Activated CD4-positive, alpha-beta memory T cell treated with anti-CD3 and anti-CD28 coated beads, Interleukin-2, amount 10 ng/mL, durations not matched to agents 7 days and 5 days (primary cell): ENCODE results near the gene SFN. TPM values are rescaled to one million over a fixed set of nuclear protein-coding genes. Genes with fewer than 3 reads are reported as not detected.

Experiments
- CTCF ChIA-PET: fragments of 350-600 bp; sonication (Branson Sonifier 250); formaldehyde crosslinking; loops from one replicate; lab custom pipeline; 2021; ENCODE audit warnings: antibody characterized with exemption, inconsistent platforms; lab: Charles Lee
- POLR2A ChIA-PET: fragments of 350-600 bp; sonication (Branson Sonifier 250); formaldehyde crosslinking; loops from one replicate; lab custom pipeline; 2021; ENCODE audit warnings: antibody characterized with exemption; lab: Charles Lee
- DNase-seq: peaks from one replicate; pipeline ENCODE4 v3.0.0-alpha.2; 2020
- H3K27ac Mint-ChIP-seq: one replicate; pipeline ENCODE4 v1.8.0; 2021; ENCODE audit warnings: mild to moderate bottlenecking, mixed read lengths
- H3K27me3 Mint-ChIP-seq: one replicate; pipeline ENCODE4 v1.8.0; 2021; ENCODE audit warnings: mixed read lengths
- H3K36me3 Mint-ChIP-seq: one replicate; pipeline ENCODE4 v1.8.0; 2021; ENCODE audit warnings: low read depth, mixed read lengths
- H3K4me1 Mint-ChIP-seq: one replicate; pipeline ENCODE4 v1.8.0; 2021; ENCODE audit warnings: mixed read lengths
- H3K4me3 Mint-ChIP-seq: one replicate; pipeline ENCODE4 v1.8.0; 2021; ENCODE audit warnings: mild to moderate bottlenecking, mixed read lengths
- H3K9me3 Mint-ChIP-seq: one replicate; pipeline ENCODE4 v1.8.0; 2021; ENCODE audit warnings: mixed read lengths
- total RNA-seq, 2 experiments: library from RNA; stranded (reverse); gene quantifications; one replicate each; pipeline ENCODE4 v1.2.3, GENCODE V29; 2021

Gene SFN
- total RNA-seq = 1 to 10 TPM; 4.9 to 5.0 TPM

GRCh38 chr1:26862781-26863684, at the start of gene SFN:
SFN (plus strand) TSS chr1:26863149; CDS start chr1:26863213, 64 bp downstream.
- peaks cover under 1% of the 10 kb centered on the region for H3K36me3 Mint-ChIP-seq
- H3K4me3 Mint-ChIP-seq = peak within 1 kb of the TSS; percentile 90
- POLR2A ChIA-PET = interaction anchor here (1.3 to 3.9 kb wide), 4 partner anchors 8 to 74 kb away, joined by 4 to 65 read pairs (median 18); partner anchors contain the start of gene PIGV
- peak; percentile 73 for DNase-seq
- H3K27me3 Mint-ChIP-seq = no peaks in the 10 kb centered on the region
- CTCF ChIA-PET = interaction anchor here (0.8 to 3.9 kb wide), 5 partner anchors 8 to 34 kb away, joined by 3 to 22 read pairs (median 3); no protein-coding TSS in a partner anchor
- peak within 1 kb of the TSS; percentile 93 for H3K27ac Mint-ChIP-seq
- H3K9me3 Mint-ChIP-seq = no peaks in the 10 kb centered on the region
- peaks cover 37% of the 10 kb centered on the region for H3K4me1 Mint-ChIP-seq

GRCh38 chr1:26814377-26814776, 48.6 kb upstream of the SFN start:
- ChIA-PET CTCF (interaction anchor here (0.8 kb wide), 1 partner anchor 9 kb away, joined by 4 read pairs; no protein-coding TSS in a partner anchor), POLR2A (interaction anchor here (1.2 kb wide), 1 partner anchor 19 kb away, joined by 4 read pairs; no protein-coding TSS in a partner anchor)
- no peaks in the 10 kb centered on the region for H3K27me3 Mint-ChIP-seq
- H3K9me3 Mint-ChIP-seq = no peaks in the 10 kb centered on the region
- DNase-seq = no peak
- no peak overlapping the region for H3K27ac Mint-ChIP-seq
- no peaks in the 10 kb centered on the region for H3K36me3 Mint-ChIP-seq
- H3K4me1 Mint-ChIP-seq = peaks cover 31% of the 10 kb centered on the region
- no peak overlapping the region for H3K4me3 Mint-ChIP-seq

GRCh38 chr1:26814893-26815292, 48.1 kb upstream of the SFN start:
- H3K9me3 Mint-ChIP-seq = no peaks in the 10 kb centered on the region
- ChIA-PET CTCF (interaction anchor here (0.8 kb wide), 1 partner anchor 9 kb away, joined by 4 read pairs; no protein-coding TSS in a partner anchor), POLR2A (interaction anchor here (1.2 kb wide), 2 partner anchors 19 to 41 kb away, joined by 3 to 4 read pairs; no protein-coding TSS in a partner anchor)
- no peak overlapping the region for H3K27ac Mint-ChIP-seq
- H3K4me3 Mint-ChIP-seq = no peak overlapping the region
- no peaks in the 10 kb centered on the region for H3K36me3 Mint-ChIP-seq
- peaks cover 31% of the 10 kb centered on the region for H3K4me1 Mint-ChIP-seq
- no peaks in the 10 kb centered on the region for H3K27me3 Mint-ChIP-seq
- no peak for DNase-seq

- Mint-ChIP-seq H3K4me3 (peak overlapping the region; percentile 35), H3K36me3 (no peaks in the 10 kb centered on the region), H3K27me3 (no peaks in the 10 kb centered on the region), H3K9me3 (no peaks in the 10 kb centered on the region), H3K27ac (peak overlapping the region; percentile 32), H3K4me1 (peaks cover 23% of the 10 kb centered on the region)
- peak; percentile 31 for DNase-seq
- ChIA-PET CTCF (interaction anchor here (0.6 to 4.0 kb wide), 16 partner anchors 10 to 319 kb away, joined by 3 to 42 read pairs (median 4); partner anchors contain the start of gene PIGV), POLR2A (interaction anchor here (1.1 to 2.8 kb wide), 7 partner anchors 10 to 128 kb away, joined by 3 to 19 read pairs (median 4); partner anchors contain the start of gene GPN2)
Observed at GRCh38 chr1:26820784-26821269, 42.1 kb upstream of the SFN start.

- DNase-seq = no peak
- peaks cover 9% of the 10 kb centered on the region for H3K36me3 Mint-ChIP-seq
- H3K27me3 Mint-ChIP-seq = no peaks in the 10 kb centered on the region
- ChIA-PET CTCF (interaction anchor here (0.9 to 3.5 kb wide), 5 partner anchors 8 to 26 kb away, joined by 3 to 19 read pairs (median 5); no protein-coding TSS in a partner anchor), POLR2A (interaction anchor here (0.6 to 1.5 kb wide), 4 partner anchors 12 to 42 kb away, joined by 3 to 7 read pairs (median 4); no protein-coding TSS in a partner anchor)
- no peak overlapping the region for H3K4me3 Mint-ChIP-seq
- no peaks in the 10 kb centered on the region for H3K9me3 Mint-ChIP-seq
- peaks cover 33% of the 10 kb centered on the region for H3K4me1 Mint-ChIP-seq
- no peak overlapping the region for H3K27ac Mint-ChIP-seq
Observed at GRCh38 chr1:26822737-26823395, 40.1 kb upstream of the SFN start.

GRCh38 chr1:26824731-26825130, 38.2 kb upstream of the SFN start:
- H3K36me3 Mint-ChIP-seq = peaks cover 25% of the 10 kb centered on the region
- H3K4me1 Mint-ChIP-seq = peaks cover 51% of the 10 kb centered on the region
- no peak for DNase-seq
- ChIA-PET POLR2A (interaction anchor here (1.2 to 2.9 kb wide), 4 partner anchors 9 to 40 kb away, joined by 4 to 12 read pairs (median 4); no protein-coding TSS in a partner anchor), CTCF (interaction anchor here (2.3 to 3.5 kb wide), 2 partner anchors 9 to 13 kb away, joined by 14 to 19 read pairs; no protein-coding TSS in a partner anchor)
- no peak overlapping the region for H3K27ac Mint-ChIP-seq
- H3K4me3 Mint-ChIP-seq = no peak overlapping the region
- no peaks in the 10 kb centered on the region for H3K27me3 Mint-ChIP-seq
- no peaks in the 10 kb centered on the region for H3K9me3 Mint-ChIP-seq

- peak; percentile 78 for DNase-seq
- H3K9me3 Mint-ChIP-seq = no peaks in the 10 kb centered on the region
- H3K27me3 Mint-ChIP-seq = no peaks in the 10 kb centered on the region
- peaks cover 57% of the 10 kb centered on the region for H3K4me1 Mint-ChIP-seq
- peak within 1 kb of the TSS; percentile 98 for H3K4me3 Mint-ChIP-seq
- ChIA-PET POLR2A (interaction anchor here (1.0 to 2.9 kb wide), 5 partner anchors 7 to 39 kb away, joined by 4 to 12 read pairs (median 5); no protein-coding TSS in a partner anchor), CTCF (interaction anchor here (0.5 to 2.3 kb wide), 4 partner anchors 15 to 316 kb away, joined by 3 to 14 read pairs (median 4); no protein-coding TSS in a partner anchor)
- H3K27ac Mint-ChIP-seq = peak within 1 kb of the TSS; percentile 90
- H3K36me3 Mint-ChIP-seq = peaks cover 34% of the 10 kb centered on the region
Observed at GRCh38 chr1:26826261-26827105, 36.5 kb upstream of the SFN start, which contains the start of gene ZDHHC18. ZDHHC18 (plus strand) TSS chr1:26826688; CDS start chr1:26826805, 117 bp downstream.

GRCh38 chr1:26827106-26827604, 35.8 kb upstream of the SFN start:
- CTCF ChIA-PET = interaction anchor here (2.2 kb wide), 1 partner anchor 16 kb away, joined by 14 read pairs; no protein-coding TSS in a partner anchor
- POLR2A ChIA-PET = interaction anchor here (1.0 to 3.2 kb wide), 3 partner anchors 12 to 38 kb away, joined by 4 to 12 read pairs (median 11); no protein-coding TSS in a partner anchor
- no peaks in the 10 kb centered on the region for H3K27me3 Mint-ChIP-seq

GRCh38 chr1:26827663-26828062, 35.3 kb upstream of the SFN start:
- POLR2A ChIA-PET = interaction anchor here (1.1 to 3.2 kb wide), 6 partner anchors 11 to 134 kb away, joined by 4 to 12 read pairs (median 6); no protein-coding TSS in a partner anchor
- peak overlapping the region; percentile 98 for H3K4me3 Mint-ChIP-seq
- peaks cover 44% of the 10 kb centered on the region for H3K36me3 Mint-ChIP-seq
- H3K27ac Mint-ChIP-seq = peak overlapping the region; percentile 89
- no peak for DNase-seq
- peaks cover 67% of the 10 kb centered on the region for H3K4me1 Mint-ChIP-seq
- no peaks in the 10 kb centered on the region for H3K27me3 Mint-ChIP-seq
- CTCF ChIA-PET = interaction anchor here (2.2 kb wide), 1 partner anchor 17 kb away, joined by 14 read pairs; no protein-coding TSS in a partner anchor
- H3K9me3 Mint-ChIP-seq = no peaks in the 10 kb centered on the region

More at GRCh38 chr1:26827106-26827604, 35.8 kb upstream of the SFN start:
- Mint-ChIP-seq H3K36me3 (peaks cover 39% of the 10 kb centered on the region), H3K27ac (peak overlapping the region; percentile 89), H3K4me1 (peaks cover 64% of the 10 kb centered on the region), H3K9me3 (no peaks in the 10 kb centered on the region), H3K4me3 (peak overlapping the region; percentile 98)
- no peak for DNase-seq

GRCh38 chr1:26828411-26828991, 34.4 kb upstream of the SFN start:
- Mint-ChIP-seq H3K9me3 (no peaks in the 10 kb centered on the region), H3K27me3 (no peaks in the 10 kb centered on the region), H3K4me1 (peaks cover 73% of the 10 kb centered on the region), H3K4me3 (peak overlapping the region; percentile 98), H3K36me3 (peaks cover 52% of the 10 kb centered on the region), H3K27ac (peak overlapping the region; percentile 89)
- ChIA-PET POLR2A (interaction anchor here (1.1 to 3.2 kb wide), 8 partner anchors 10 to 328 kb away, joined by 4 to 12 read pairs (median 6); no protein-coding TSS in a partner anchor), CTCF (interaction anchor here (0.7 to 2.2 kb wide), 4 partner anchors 18 to 328 kb away, joined by 3 to 14 read pairs (median 3); partner anchors contain the start of gene GPN2)
- no peak for DNase-seq
